HL-60 (cell line): ENCODE data around the gene CFAP44.

Experiments used
- POLR2AphosphoS5 ChIP-seq: IDR thresholded peaks from 2 replicates; pipeline ENCODE4 v1.6.1; 2012; ENCODE audit warnings: low read depth
- TF ChIP-seq, protein P1 (sequence below): IDR thresholded peaks from one replicate; pipeline ENCODE4 v1.5.1; 2011; ENCODE audit warnings: low read length, control low read depth, inconsistent platforms; ENCODE audit not compliant: insufficient read depth

DNA sequence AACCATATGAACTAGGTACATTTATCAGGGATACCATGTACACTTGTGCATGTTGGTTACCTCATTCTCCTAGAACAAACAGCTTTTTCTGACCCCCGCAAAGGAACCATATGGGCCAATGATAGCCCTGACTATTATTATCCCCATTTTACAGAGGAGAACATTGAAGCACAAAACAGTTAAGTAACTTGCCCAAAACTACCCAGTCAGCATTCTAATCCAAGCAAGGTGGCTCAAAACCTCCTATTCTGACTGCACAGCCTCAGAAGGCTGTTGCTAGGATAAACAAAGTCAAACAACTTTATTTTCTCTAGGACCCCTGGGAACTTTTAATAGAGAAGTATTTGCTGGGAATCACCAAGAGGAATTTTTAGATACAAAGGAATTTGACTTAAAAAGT lies 36.7 kb downstream of the CFAP44 start:
- TF ChIP-seq, protein P1, sequence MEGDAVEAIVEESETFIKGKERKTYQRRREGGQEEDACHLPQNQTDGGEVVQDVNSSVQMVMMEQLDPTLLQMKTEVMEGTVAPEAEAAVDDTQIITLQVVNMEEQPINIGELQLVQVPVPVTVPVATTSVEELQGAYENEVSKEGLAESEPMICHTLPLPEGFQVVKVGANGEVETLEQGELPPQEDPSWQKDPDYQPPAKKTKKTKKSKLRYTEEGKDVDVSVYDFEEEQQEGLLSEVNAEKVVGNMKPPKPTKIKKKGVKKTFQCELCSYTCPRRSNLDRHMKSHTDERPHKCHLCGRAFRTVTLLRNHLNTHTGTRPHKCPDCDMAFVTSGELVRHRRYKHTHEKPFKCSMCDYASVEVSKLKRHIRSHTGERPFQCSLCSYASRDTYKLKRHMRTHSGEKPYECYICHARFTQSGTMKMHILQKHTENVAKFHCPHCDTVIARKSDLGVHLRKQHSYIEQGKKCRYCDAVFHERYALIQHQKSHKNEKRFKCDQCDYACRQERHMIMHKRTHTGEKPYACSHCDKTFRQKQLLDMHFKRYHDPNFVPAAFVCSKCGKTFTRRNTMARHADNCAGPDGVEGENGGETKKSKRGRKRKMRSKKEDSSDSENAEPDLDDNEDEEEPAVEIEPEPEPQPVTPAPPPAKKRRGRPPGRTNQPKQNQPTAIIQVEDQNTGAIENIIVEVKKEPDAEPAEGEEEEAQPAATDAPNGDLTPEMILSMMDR: no peak
- no peak for TF ChIP-seq POLR2AphosphoS5
